Activated T-cell treated with anti-CD3 and anti-CD28 coated beads, Interleukin-2, amount 50 U/mL, for 48 hours (primary cell): ENCODE results near the gene AANAT.

Experiments used
- DNase-seq, 2 experiments: peaks; one replicate each; pipeline ENCODE4 v3.0.0-alpha.2; 2020

The AANAT gene

DNA sequence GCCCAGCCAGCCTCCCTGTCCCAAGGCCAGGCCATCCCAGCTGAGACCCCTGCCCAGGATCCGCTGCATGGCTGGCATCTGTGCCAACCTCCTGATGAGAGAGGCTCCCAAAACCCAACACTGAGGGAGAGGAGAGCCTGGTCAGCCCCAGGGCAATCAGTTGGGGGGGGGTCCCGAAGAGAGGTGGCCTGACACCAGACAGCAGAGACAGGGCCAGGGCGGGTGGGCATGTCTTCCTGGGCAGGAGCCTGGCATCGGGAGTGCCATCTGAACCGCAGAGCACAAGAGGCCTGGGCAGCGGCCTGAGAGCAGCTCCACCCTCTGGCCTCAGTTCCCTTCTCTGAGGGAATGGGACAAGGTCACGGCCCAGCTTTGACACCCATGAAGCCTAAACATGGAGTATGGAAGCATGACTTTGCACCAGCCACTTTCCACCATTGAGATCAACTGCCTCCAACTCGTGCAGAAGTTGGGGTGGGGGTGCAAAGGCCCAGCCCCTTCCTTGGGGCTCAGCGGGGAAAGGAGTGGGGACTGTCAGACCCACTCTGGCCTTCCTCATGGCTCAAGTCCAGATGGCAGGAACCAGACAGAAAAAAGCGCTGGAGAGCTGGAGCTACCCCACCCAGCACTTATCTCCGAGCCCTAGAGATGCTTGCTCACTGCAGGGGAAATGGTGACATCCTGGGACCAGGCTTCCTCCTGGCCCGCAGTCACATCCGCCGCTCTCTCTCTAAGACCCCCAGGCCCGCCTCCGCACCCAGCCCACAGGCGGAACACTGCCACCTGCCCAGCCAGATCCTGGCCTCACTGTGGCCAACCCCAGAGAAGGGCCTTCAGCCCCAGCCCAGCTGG lies 24.1 kb downstream of the AANAT start:
- DNase-seq = peak in 1 of 2 experiments; percentile 32

GRCh38 chr17:76492123-76492988 lies 25.0 kb downstream of the AANAT start:
- peak; percentile 45 to 51 for DNase-seq

GRCh38 chr17:76492989-76493501 lies 25.6 kb downstream of the AANAT start:
- DNase-seq = peak; percentile 68 to 73

- DNase-seq = peak; percentile 45 to 50
These were observed 26.2 kb downstream of the AANAT start for GRCh38 chr17:76493505-76494167.

GRCh38 chr17:76495663-76496400 lies 28.4 kb downstream of the AANAT start:
- DNase-seq = no peak

- DNase-seq = no peak
These were observed 29.1 kb downstream of the AANAT start for GRCh38 chr17:76496464-76496863.

GRCh38 chr17:76497699-76497978 lies 30.2 kb downstream of the AANAT start:
- DNase-seq = no peak

- DNase-seq = no peak
These were observed 30.8 kb downstream of the AANAT start for GRCh38 chr17:76497979-76498875.

GRCh38 chr17:76498876-76499251 lies 31.5 kb downstream of the AANAT start:
- no peak for DNase-seq

DNA sequence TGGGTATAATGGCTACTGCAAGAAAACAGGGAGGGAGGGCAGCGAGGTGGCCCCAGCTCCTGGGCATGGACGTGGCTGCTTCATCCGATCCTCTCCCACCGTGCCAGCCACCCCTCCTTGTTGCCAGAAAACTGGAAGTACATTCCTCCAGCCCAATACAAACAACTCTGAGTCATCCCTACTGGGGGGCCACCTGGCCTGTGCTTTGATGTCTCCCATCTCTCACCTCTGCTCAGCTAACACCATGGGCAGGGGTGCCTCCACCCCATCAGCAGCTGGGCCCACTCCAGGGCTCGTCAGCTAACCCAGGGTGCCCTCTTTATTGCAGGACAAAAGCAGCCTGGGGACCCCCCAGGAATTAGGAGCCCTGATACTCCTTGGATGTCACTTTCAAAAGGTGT lies 31.9 kb downstream of the AANAT start:
- no peak for DNase-seq

DNA sequence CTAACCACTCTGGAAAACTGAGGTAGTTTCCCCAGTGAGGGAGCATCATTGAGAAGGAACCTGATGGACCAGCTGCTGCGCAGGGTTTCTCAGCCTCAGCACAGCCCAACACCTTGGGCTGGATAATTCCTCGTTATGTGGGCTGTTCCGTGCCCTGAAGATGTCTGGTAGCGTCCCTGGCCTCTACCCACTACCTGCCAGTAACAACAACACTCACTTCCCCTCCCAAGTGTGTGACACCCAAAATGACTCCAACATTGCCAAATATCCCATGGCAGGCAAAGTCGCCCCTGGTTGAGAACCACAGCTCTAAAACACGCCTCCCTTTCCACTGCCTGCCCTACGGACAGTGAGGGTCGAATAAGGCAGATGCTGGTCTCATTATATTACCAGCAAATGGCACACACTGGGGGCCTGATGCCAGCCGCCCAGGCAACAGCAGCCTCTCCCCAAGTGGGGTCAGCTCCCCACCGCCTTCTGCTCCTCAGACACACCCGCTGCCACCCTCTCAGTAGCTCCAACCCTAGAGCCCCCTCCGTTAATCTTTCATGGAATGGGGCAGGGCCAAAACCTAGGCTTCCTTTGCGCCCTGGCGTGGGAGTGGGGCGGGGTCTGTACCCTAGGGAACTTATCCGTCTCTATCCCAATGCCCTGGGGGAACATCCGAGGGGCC lies 32.8 kb downstream of the AANAT start:
- no peak for DNase-seq

GRCh38 chr17:76500747-76501017 lies 33.3 kb downstream of the AANAT start:
- peak in 1 of 2 experiments; percentile 37 for DNase-seq

GRCh38 chr17:76501018-76501826 lies 33.8 kb downstream of the AANAT start, which contains the start of gene RHBDF2:
TSS of gene RHBDF2 (minus strand) at chr17:76501423. CDS start at chr17:76481524, 19,899 bp downstream.
- DNase-seq = peak; percentile 96 to 99

DNA sequence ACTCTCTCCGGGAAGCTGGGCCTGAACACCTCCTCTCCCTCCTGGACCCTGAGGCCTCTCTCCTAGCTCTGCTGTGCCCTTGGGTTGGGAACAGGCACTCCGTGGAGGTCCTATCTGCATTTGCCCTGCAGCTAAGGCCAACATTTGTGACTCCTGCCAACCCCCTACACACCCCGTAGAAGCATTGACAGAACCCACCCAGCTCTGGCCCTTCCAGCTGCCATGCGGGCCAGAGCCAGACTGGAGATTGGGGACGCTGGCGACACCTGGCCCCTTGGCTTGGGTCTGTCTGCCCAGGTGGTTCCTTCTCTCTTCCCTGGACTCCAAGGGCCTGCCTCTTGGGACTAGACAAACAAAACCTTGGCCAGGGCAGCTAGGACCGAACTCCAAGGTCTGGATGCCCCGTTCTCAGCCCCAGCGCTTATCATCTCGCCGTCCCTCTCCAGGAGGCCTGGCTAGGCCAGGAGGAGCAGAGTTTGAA lies 34.5 kb downstream of the AANAT start:
- no peak for DNase-seq

DNA sequence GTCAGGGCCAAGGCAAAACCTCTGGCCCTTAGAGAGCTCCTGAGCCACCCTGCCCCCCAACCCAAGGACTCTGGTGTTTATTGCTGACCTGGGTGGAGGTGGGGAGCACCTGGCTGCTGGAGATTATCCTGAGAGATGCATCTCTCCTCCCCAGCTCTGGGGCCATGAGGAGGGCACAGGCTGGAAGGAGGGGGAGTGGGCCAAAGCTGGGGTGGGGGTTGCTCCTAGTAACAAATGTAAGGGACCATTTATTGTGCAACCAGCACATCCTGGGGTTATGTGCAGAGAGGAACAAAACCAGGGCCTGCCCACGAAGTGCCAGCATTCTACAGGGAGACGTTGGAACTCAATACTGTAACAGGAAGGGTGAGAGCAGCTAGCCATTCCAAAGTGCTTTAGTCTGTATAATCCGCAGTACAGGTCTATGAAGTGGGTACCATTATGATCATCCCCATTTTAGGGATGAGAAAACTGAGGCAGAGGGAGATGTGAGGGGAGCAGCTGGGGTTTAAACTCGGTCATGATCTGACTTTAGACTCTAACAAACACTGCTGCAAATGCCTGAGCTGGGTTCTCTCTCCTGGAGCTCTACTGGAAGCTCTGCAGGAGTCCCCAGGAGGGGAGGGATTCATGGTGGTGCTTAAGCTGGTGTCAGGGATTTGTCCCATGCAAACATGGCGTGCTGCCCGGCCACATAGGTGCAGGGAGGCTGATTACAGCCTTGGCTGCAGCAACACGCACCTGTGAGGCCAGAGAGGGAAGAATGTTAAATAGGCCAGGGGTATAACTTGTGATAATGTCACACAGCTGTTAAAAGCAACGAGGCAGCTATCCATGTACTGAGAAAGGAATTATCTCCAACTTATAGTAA lies 35.2 kb downstream of the AANAT start:
- no peak for DNase-seq

- no peak for DNase-seq
These were observed 36.7 kb downstream of the AANAT start for GRCh38 chr17:76504117-76504516.

DNA sequence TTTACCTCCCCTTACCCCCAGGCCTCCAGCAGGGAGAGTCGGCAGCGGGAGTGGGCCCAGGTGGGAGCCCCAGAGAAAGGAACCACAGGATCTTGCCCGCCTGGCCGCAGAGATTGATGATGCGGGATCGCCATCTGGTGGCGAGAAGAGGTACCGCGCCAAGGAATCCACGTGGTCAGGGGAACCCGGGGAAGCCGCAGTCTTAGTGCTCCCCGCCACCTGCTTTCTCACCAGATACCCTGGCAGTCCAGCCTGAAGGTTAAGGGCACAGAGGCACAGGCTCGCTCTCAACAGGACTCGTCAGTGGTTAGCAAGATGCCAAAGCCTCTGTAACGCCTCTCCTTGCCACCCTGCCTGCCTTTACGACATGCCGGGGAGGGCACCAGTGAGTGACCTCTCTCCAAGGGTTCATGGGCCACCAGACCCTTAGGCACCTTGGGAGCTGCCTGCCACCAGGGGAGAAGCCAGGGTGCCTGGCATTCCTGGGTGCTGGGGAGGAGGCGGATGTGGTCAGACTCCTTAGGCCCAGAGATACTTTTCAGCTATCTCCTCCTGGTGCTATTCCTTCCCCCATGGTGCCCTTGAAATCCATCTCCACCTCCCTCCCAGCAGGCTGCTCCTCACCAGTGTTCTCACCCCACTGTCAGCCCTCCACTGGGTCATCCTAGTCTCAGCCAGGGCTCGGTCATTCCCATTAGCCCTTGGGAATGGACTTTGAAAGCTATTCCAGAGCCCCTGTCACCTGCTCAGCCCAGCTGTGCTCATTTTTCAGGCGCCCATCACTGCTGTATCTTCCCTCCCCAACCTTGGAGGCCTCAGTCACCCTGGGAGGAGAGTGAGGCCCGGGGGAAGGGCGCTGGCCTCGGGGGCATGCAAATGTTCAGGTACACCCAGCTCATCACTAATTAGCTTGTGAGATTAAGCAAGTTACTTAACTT lies 39.3 kb downstream of the AANAT start:
- peak; percentile 96 for DNase-seq
